CD4-positive, alpha-beta T cell (primary cell): Measurements from ENCODE around the gene PLEKHG3. TPM values are rescaled to one million over a fixed set of nuclear protein-coding genes. Genes with fewer than 3 reads are reported as not detected.

ENCODE experiments used
- ATAC-seq: fragments of 200-7000 bp; cut with Tn5 transposase; one replicate; pipeline ENCODE4 v1.10.0; 2022; ENCODE audit warnings: mild to moderate bottlenecking; ENCODE audit not compliant: poor library complexity
- CTCF ChIA-PET: fragments of 350-600 bp; sonication (Branson Sonifier 250); formaldehyde crosslinking; loops from one replicate; lab custom pipeline; 2021; ENCODE audit warnings: antibody characterized with exemption, inconsistent platforms; lab: Charles Lee
- POLR2A ChIA-PET: fragments of 350-600 bp; sonication (Branson Sonifier 250); formaldehyde crosslinking; loops from one replicate; lab custom pipeline; 2021; ENCODE audit warnings: antibody characterized with exemption, inconsistent platforms; lab: Charles Lee
- DNase-seq, 14 experiments: peaks; one replicate each; pipeline ENCODE4 v3.0.0-alpha.2; 2013 to 2020; ENCODE audit warnings: mixed read lengths in 2 of 14
- H3K27ac ChIP-seq, 2 donors: one replicate each; pipeline versions ENCODE4 v1.5.1 to v1.7.0; 2013; ENCODE audit warnings: low read length in 2 of 2, low read depth in 1 of 2, mild to moderate bottlenecking in 1 of 2
- H3K27me3 ChIP-seq, 2 experiments: 1 replicate in 1 of 2; 2 replicates in 1 of 2; pipeline versions ENCODE4 v1.6.1 to v1.7.0; 2013; ENCODE audit warnings: low read length in 2 of 2, control low read depth in 1 of 2, mild to moderate bottlenecking in 1 of 2, moderate library complexity in 1 of 2; ENCODE audit not compliant: insufficient read depth in 2 of 2, control insufficient read depth in 1 of 2
- H3K36me3 ChIP-seq: one replicate; pipeline ENCODE4 v1.6.1; 2013; ENCODE audit warnings: low read length, control low read depth; ENCODE audit not compliant: insufficient read depth
- H3K4me1 ChIP-seq: one replicate; pipeline ENCODE4 v1.6.1; 2013; ENCODE audit warnings: low read length, control low read depth; ENCODE audit not compliant: insufficient read depth
- H3K4me3 ChIP-seq: one replicate; pipeline ENCODE4 v1.5.1; 2013; ENCODE audit warnings: mild to moderate bottlenecking, low read length, moderate library complexity
- H3K9me3 ChIP-seq, 2 experiments: 1 replicate in 1 of 2; 2 replicates in 1 of 2; pipeline versions ENCODE4 v1.6.1 to v1.7.0; 2013; ENCODE audit warnings: low read length in 2 of 2, mild to moderate bottlenecking in 2 of 2, control low read depth in 1 of 2, moderate library complexity in 1 of 2; ENCODE audit not compliant: control insufficient read depth in 1 of 2, insufficient read depth in 1 of 2
- H3K27ac Mint-ChIP-seq: one replicate; pipeline ENCODE4 v1.8.0; 2020; ENCODE audit warnings: mixed read lengths
- H3K27me3 Mint-ChIP-seq: one replicate; pipeline ENCODE4 v1.8.0; 2021; ENCODE audit warnings: mixed read lengths
- H3K36me3 Mint-ChIP-seq: one replicate; pipeline ENCODE4 v1.8.0; 2021; ENCODE audit warnings: low read depth, mixed read lengths
- H3K4me1 Mint-ChIP-seq: one replicate; pipeline ENCODE4 v1.8.0; 2021; ENCODE audit warnings: low read depth, mixed read lengths
- H3K4me3 Mint-ChIP-seq: one replicate; pipeline ENCODE4 v1.8.0; 2020; ENCODE audit warnings: mild to moderate bottlenecking, mixed read lengths
- H3K9me3 Mint-ChIP-seq: one replicate; pipeline ENCODE4 v1.8.0; 2020; ENCODE audit warnings: mixed read lengths
- CTCF ChIP-seq: fragments of 200-600 bp; IDR thresholded peaks from one replicate; pipeline ENCODE4 v1.8.0; 2022; ENCODE audit warnings: antibody characterized with exemption, mild to moderate bottlenecking
- intact Hi-C, 2 experiments: fragments of 100-400 bp; cut with DNase I in 1 of 2; cut with micrococcal nuclease in 1 of 2; formaldehyde crosslinking; loops; one replicate each; pipeline versions ENCODE4 v1.15.1 to v1.9.0; 2023 to 2025; cut with DNase I, micrococcal nuclease
- total RNA-seq, 174 experiments: library from RNA in 2 of 174; stranded (reverse) in 2 of 174; gene quantifications; one replicate each; pipeline ENCODE4 v1.2.3 and lab custom pipeline; 2021 to 2026

PLEKHG3 gene
- total RNA-seq, 2 experiments from 2014 or later, result 12.1 to 13.3 TPM

- no peak for TF ChIP-seq CTCF
- DNase-seq, result no peak
- H3K4me1 Mint-ChIP-seq, result no peaks in the 10 kb centered on the region
- Histone ChIP-seq H3K27ac (no peak overlapping the region), H3K4me3 (no peak overlapping the region), H3K9me3 (peaks cover 0 to 7% of the 10 kb centered on the region in 2 experiments), H3K27me3 (no peaks in the 10 kb centered on the region), H3K4me1 (peaks cover 10% of the 10 kb centered on the region), H3K36me3 (no peaks in the 10 kb centered on the region)
- no peak for ATAC-seq
- H3K4me3 Mint-ChIP-seq, result no peak overlapping the region
- ChIA-PET POLR2A (no interaction called here), CTCF (no interaction called here)
- intact Hi-C loops, result no loop called here
- H3K27ac Mint-ChIP-seq, result no peak overlapping the region
- H3K36me3 Mint-ChIP-seq, result no peaks in the 10 kb centered on the region
- no peaks in the 10 kb centered on the region for H3K9me3 Mint-ChIP-seq
- H3K27me3 Mint-ChIP-seq, result no peaks in the 10 kb centered on the region
Observed at GRCh38 chr14:64680013-64680713, 24.1 kb upstream of the PLEKHG3 start.

- no peak for DNase-seq
- CTCF ChIA-PET, result no interaction called here
- H3K9me3 ChIP-seq, result peaks cover 0 to 2% of the 10 kb centered on the region in 2 experiments
- H3K36me3 ChIP-seq, result no peaks in the 10 kb centered on the region
- Mint-ChIP-seq H3K4me3 (no peak overlapping the region), H3K27me3 (no peaks in the 10 kb centered on the region), H3K27ac (no peak overlapping the region), H3K9me3 (no peaks in the 10 kb centered on the region), H3K36me3 (no peaks in the 10 kb centered on the region), H3K4me1 (no peaks in the 10 kb centered on the region)
- H3K4me1 ChIP-seq, result peaks cover 6% of the 10 kb centered on the region
- POLR2A ChIA-PET, result no interaction called here
- H3K27ac ChIP-seq, result no peak overlapping the region
- no peaks in the 10 kb centered on the region for H3K27me3 ChIP-seq
- H3K4me3 ChIP-seq, result no peak overlapping the region
- no peak for TF ChIP-seq CTCF
- ATAC-seq, result no peak
- intact Hi-C loops, result no loop called here
Observed at GRCh38 chr14:64680714-64681065, 23.5 kb upstream of the PLEKHG3 start.

- Histone ChIP-seq H3K36me3 (no peaks in the 10 kb centered on the region), H3K9me3 (no peaks in the 10 kb centered on the region), H3K4me1 (no peaks in the 10 kb centered on the region), H3K27me3 (no peaks in the 10 kb centered on the region), H3K27ac (no peak overlapping the region), H3K4me3 (no peak overlapping the region)
- Mint-ChIP-seq H3K4me1 (no peaks in the 10 kb centered on the region), H3K36me3 (no peaks in the 10 kb centered on the region), H3K27ac (no peak overlapping the region), H3K4me3 (no peak overlapping the region), H3K9me3 (no peaks in the 10 kb centered on the region), H3K27me3 (no peaks in the 10 kb centered on the region)
- ATAC-seq (no peak), DNase-seq (no peak)
- TF ChIP-seq CTCF, result no peak
- intact Hi-C loops, result no loop called here
- ChIA-PET POLR2A (no interaction called here), CTCF (no interaction called here)
Observed at GRCh38 chr14:64681796-64682710, 22.2 kb upstream of the PLEKHG3 start.
